GM12878 (cell line): Measurements from ENCODE around the gene ETV6. TPM values are rescaled to one million over a fixed set of nuclear protein-coding genes. Genes with fewer than 3 reads are reported as not detected.

Source experiments
- ATAC-seq: fragments of 200-7000 bp; cut with Tn5 transposase; 3 replicates; pipeline ENCODE4 v1.9.1; 2020; ENCODE audit warnings: mild to moderate bottlenecking, moderate library complexity
- BruUV-seq: library from RNA; stranded (reverse); fragments of 400-500 nt; replicated peaks from 2 replicates; lab custom pipeline; 2021; lab: Mats Ljungman, UMichigan
- CTCF ChIA-PET: fragments of 300-600 bp; sonication (Branson Sonifier 250); formaldehyde crosslinking; extraction: SDS; loops from one replicate; lab custom pipeline; 2021; ENCODE audit warnings: inconsistent platforms; lab: Yijun Ruan, JAX
- POLR2A ChIA-PET: fragments of 350-600 bp; formaldehyde crosslinking; extraction: SDS; loops from one replicate; lab custom pipeline; 2021; ENCODE audit warnings: inconsistent platforms; lab: Charles Lee
- RAD21 ChIA-PET: fragments of 300-600 bp; sonication (Branson Sonifier 250); formaldehyde crosslinking; loops from one replicate; lab custom pipeline; 2023; ENCODE audit warnings: antibody characterized with exemption; ENCODE audit not compliant: unreplicated experiment; lab: Charles Lee
- SMC1A ChIA-PET: fragments of 300-600 bp; sonication (Branson Sonifier 250); formaldehyde crosslinking; loops from one replicate; lab custom pipeline; 2023; ENCODE audit not compliant: unreplicated experiment, uncharacterized antibody; lab: Charles Lee
- DNase-seq: peaks from one replicate; pipeline ENCODE4 v3.0.0-alpha.2; 2011; ENCODE audit warnings: low read depth, low spot score
- FAIRE-seq: peaks from 3 replicates; lab custom pipeline; 2011; peaks lifted over from hg19 to GRCh38; lab: Jason Lieb, UNC
- H2AFZ ChIP-seq: 2 replicates; pipeline ENCODE4 v1.6.0; 2011; ENCODE audit warnings: low read depth, low read length, control low read depth; ENCODE audit not compliant: control insufficient read depth
- H3K27ac ChIP-seq: 2 replicates; pipeline ENCODE4 v1.5.1; 2011; ENCODE audit warnings: control low read depth; ENCODE audit not compliant: control insufficient read depth, insufficient read depth
- H3K27me3 ChIP-seq, 2 experiments: replicated peaks in 1 of 2; 2 replicates each; pipeline versions ENCODE4 v1.6.0 to v1.6.1; 2011; ENCODE audit warnings: low read length in 1 of 2; ENCODE audit not compliant: control insufficient read depth in 2 of 2, insufficient read depth in 2 of 2
- H3K36me3 ChIP-seq, 2 experiments: 2 replicates each; pipeline ENCODE4 v1.5.1; 2011; ENCODE audit warnings: low read length in 1 of 2; ENCODE audit not compliant: control insufficient read depth in 2 of 2, insufficient read depth in 2 of 2
- H3K4me1 ChIP-seq: 2 replicates; pipeline ENCODE4 v1.6.1; 2011; ENCODE audit warnings: mild to moderate bottlenecking, low read length, moderate library complexity, mixed read lengths; ENCODE audit not compliant: control insufficient read depth, insufficient read depth
- H3K4me2 ChIP-seq: 2 replicates; pipeline ENCODE4 v1.6.0; 2011; ENCODE audit warnings: control low read depth; ENCODE audit not compliant: control insufficient read depth, insufficient read depth
- H3K4me3 ChIP-seq: fragments of 200-600 bp; sonication (generic); 2 replicates; pipeline ENCODE4 v1.5.1; 2016
- H3K79me2 ChIP-seq: 2 replicates; pipeline ENCODE4 v1.6.0; 2011; ENCODE audit warnings: low read length; ENCODE audit not compliant: control insufficient read depth, insufficient read depth
- H3K9ac ChIP-seq: 2 replicates; pipeline ENCODE4 v1.8.0; 2011; ENCODE audit warnings: low read length, control low read depth, mixed read lengths; ENCODE audit not compliant: control insufficient read depth, insufficient read depth
- H3K9me3 ChIP-seq: replicated peaks from 3 replicates; pipeline ENCODE4 v1.5.1; 2011; ENCODE audit warnings: mild to moderate bottlenecking, low read length; ENCODE audit not compliant: control insufficient read depth, insufficient read depth
- H4K20me1 ChIP-seq: 2 replicates; pipeline ENCODE4 v1.6.0; 2011; ENCODE audit not compliant: control insufficient read depth, insufficient read depth
- ATF2 ChIP-seq: IDR thresholded peaks from 2 replicates; pipeline ENCODE4 v1.6.1; 2012; ENCODE audit warnings: low read length, inconsistent platforms
- BCL11A ChIP-seq: IDR thresholded peaks from 2 replicates; pipeline ENCODE4 v1.6.1; 2011; ENCODE audit warnings: low read depth, low read length
- CEBPZ ChIP-seq: fragments of 150-350 bp; IDR thresholded peaks from 2 replicates; pipeline ENCODE4 v1.6.1; 2016; ENCODE audit warnings: low read depth, low read length
- ELK1 ChIP-seq: IDR thresholded peaks from 2 replicates; pipeline ENCODE4 v1.6.1; 2012; ENCODE audit warnings: low read depth, low read length, improper control_type of control experiment
- EZH2 ChIP-seq: IDR thresholded peaks from 2 replicates; pipeline ENCODE4 v1.6.1; 2012; ENCODE audit warnings: low read depth, mild to moderate bottlenecking, control low read depth, inconsistent platforms, low read length, borderline replicate concordance; ENCODE audit not compliant: control insufficient read depth
- IRF5 ChIP-seq: fragments of 450-650 bp; IDR thresholded peaks from 2 replicates; pipeline ENCODE4 v1.6.1; 2017; ENCODE audit warnings: borderline replicate concordance
- JUNB ChIP-seq: IDR thresholded peaks from 2 replicates; pipeline ENCODE4 v1.6.1; 2016; ENCODE audit warnings: antibody characterized with exemption, mild to moderate bottlenecking
- MXI1 ChIP-seq: fragments of 150-350 bp; IDR thresholded peaks from 2 replicates; pipeline ENCODE4 v1.6.1; 2011; ENCODE audit warnings: low read depth, mild to moderate bottlenecking, inconsistent platforms, low read length, improper control_type of control experiment
- NFYA ChIP-seq: IDR thresholded peaks from 2 replicates; pipeline ENCODE4 v1.6.1; 2011; ENCODE audit warnings: low read depth, mild to moderate bottlenecking, low read length, improper control_type of control experiment, borderline replicate concordance
- PBX3 ChIP-seq: IDR thresholded peaks from 2 replicates; pipeline ENCODE4 v1.6.1; 2011; ENCODE audit warnings: mild to moderate bottlenecking, low read depth, low read length, moderate library complexity; ENCODE audit not compliant: insufficient replicate concordance
- POLR2A ChIP-seq: IDR thresholded peaks from 2 replicates; pipeline ENCODE4 v1.6.1; 2011; ENCODE audit warnings: low read depth, mild to moderate bottlenecking, low read length
- POLR2AphosphoS5 ChIP-seq: IDR thresholded peaks from 2 replicates; pipeline ENCODE4 v1.6.1; 2011; ENCODE audit warnings: mild to moderate bottlenecking, low read length, inconsistent platforms
- POU2F2 ChIP-seq: IDR thresholded peaks from 3 replicates; pipeline ENCODE4 v1.6.1; 2011; ENCODE audit warnings: low read depth, mild to moderate bottlenecking, low read length, borderline replicate concordance
- RFX5 ChIP-seq: IDR thresholded peaks from 2 replicates; pipeline ENCODE4 v1.6.1; 2011; ENCODE audit warnings: low read depth, low read length, improper control_type of control experiment
- SPI1 ChIP-seq: IDR thresholded peaks from 2 replicates; pipeline ENCODE4 v1.6.1; 2011; ENCODE audit warnings: low read depth, mild to moderate bottlenecking, low read length, moderate library complexity, borderline replicate concordance; ENCODE audit not compliant: insufficient read depth
- WGBS: methylation state at CpG from one replicate; pipeline ENCODE4 v1.1.6; 2016; ENCODE audit warnings: low lambda C conversion rate; ENCODE audit not compliant: insufficient replicate concordance, insufficient coverage; ENCODE audit errors: missing lambda C conversion rate; 5-methylcytosine and 5-hydroxymethylcytosine counted together
- in situ Hi-C: fragments of 300-500 bp; cut with MboI; formaldehyde crosslinking; loops from 9 replicates; pipeline ENCODE4 v1.14.3; 2018; ENCODE audit warnings: mixed read lengths
- intact Hi-C: fragments of 100-400 bp; cut with micrococcal nuclease; formaldehyde crosslinking; loops from one replicate; pipeline ENCODE4 v1.14.2; 2022; ENCODE audit not compliant: unreplicated experiment
- polyA plus RNA-seq, 11 experiments: library from polyadenylated mRNA; depleted of rRNA in 4 of 11; unstranded in 6 of 11; stranded (reverse) in 5 of 11; fragments of >200 nt; fragmentation: Nextera tagmentation in 4 of 11; fragmentation: Illumina TruSeq in 1 of 11; extraction: Ambion mirVana in 4 of 11; extraction: Trizol in 1 of 11; gene quantifications; 1 replicate in 1 of 11; 2 replicates in 10 of 11; pipeline versions ENCODE4 v1.2.1 to v1.2.3, GENCODE V29; 2011 to 2016; ENCODE audit warnings: inconsistent platforms in 2 of 11, missing spikeins in 2 of 11, low read depth in 1 of 11
- total RNA-seq, 4 experiments: library from RNA; depleted of rRNA in 3 of 4; stranded (reverse); fragments of >200 nt in 3 of 4; fragmentation: Illumina TruSeq in 1 of 4; extraction: Trizol in 1 of 4; gene quantifications; 2 replicates each; pipeline versions ENCODE4 v1.2.1 to v1.2.3, GENCODE V29; 2013 to 2021

Gene ETV6
- total and polyA plus RNA-seq, 10 of the 15 experiments (the other 5 are each of a cell fraction or from before 2014, with no cell fraction given) = 6.6 to 74.8 (median 24.6) TPM

- H3K79me2 ChIP-seq = peaks cover 93% of the 10 kb centered on the region
- ChIA-PET POLR2A (interaction anchor here (0.6 to 2.3 kb wide), 2 partner anchors 14 to 43 kb away, joined by 3 to 14 read pairs; no protein-coding TSS in a partner anchor), SMC1A (interaction anchor here (0.8 to 6.6 kb wide), 8 partner anchors 10 to 885 kb away, joined by 3 to 35 read pairs (median 4); no protein-coding TSS in a partner anchor), RAD21 (no interaction called here), CTCF (interaction anchor here (0.7 to 2.0 kb wide), 4 partner anchors 10 to 42 kb away, joined by 3 to 7 read pairs (median 4); no protein-coding TSS in a partner anchor)
- no peaks in the 10 kb centered on the region for H3K27me3 ChIP-seq
- WGBS = 95% methylated on average over 2 of the region's 2 CpGs
- peaks cover 21% of the 10 kb centered on the region for H3K4me1 ChIP-seq
- peaks cover 17% of the 10 kb centered on the region; the same call in 2 of the 3 replicates for H3K9me3 ChIP-seq
- no peak overlapping the region for H3K4me2 ChIP-seq
- DNase-seq (no peak), FAIRE-seq (no peak), ATAC-seq (no peak)
- no TSS peak for BruUV-seq
- in situ Hi-C loops (no loop called here), intact Hi-C loops (no loop called here)
- H2AFZ ChIP-seq = no peak overlapping the region
- H3K27ac ChIP-seq = no peak overlapping the region
- no peak overlapping the region for H3K9ac ChIP-seq
- H4K20me1 ChIP-seq = 0 out of 2 replicates have a peak, but pooled peaks cover 3% of the 10 kb centered on the region
- H3K36me3 ChIP-seq = peaks cover 5 to 22% of the 10 kb centered on the region in 2 experiments
- no peak overlapping the region for H3K4me3 ChIP-seq
- TF ChIP-seq BCL11A (no peak), POU2F2 (no peak), POLR2AphosphoS5 (no peak), EZH2 (no peak), ATF2 (no peak), PBX3 (no peak), ELK1 (no peak), SPI1 (no peak), IRF5 (no peak), NFYA (no peak), JUNB (no peak), CEBPZ (no peak), MXI1 (no peak), POLR2A (no peak), RFX5 (no peak)
Measured at GRCh38 chr12:11698729-11699128, 49.3 kb downstream of the ETV6 start.
